ENCODE measurements around the gene ANKRD11.

- no peak for TF ChIP-seq CTCF (IDR thresholded peaks at IDR 0.05; ENCODE audit: extremely low read depth in 1 of 2, insufficient read depth in 1 of 2, low read depth in 1 of 2, low read length in 2 of 2)
- TF ChIP-seq GATA2 (IDR thresholded peaks at IDR 0.05; ENCODE audit: insufficient read depth, insufficient read length, low read depth, low read length) = peak; percentile 99
- TF ChIP-seq POLR2AphosphoS5 (IDR thresholded peaks at IDR 0.05; ENCODE audit: insufficient read depth, low read depth, low read length) = peak; percentile 95
Measured at GRCh38 chr16:89315791-89316581, 174.4 kb downstream of the ANKRD11 start.
